HCT116 (cell line): ENCODE results near the gene SORCS2. TPM values are rescaled to one million over a fixed set of nuclear protein-coding genes. Genes with fewer than 3 reads are reported as not detected.
"Not testable (repeated sequence)": the region's sequence is repeated elsewhere in the genome, so short reads cannot be mapped to it uniquely, and the experiment has no call there.

Experiments
- ATAC-seq: fragments of 200-7000 bp; cut with Tn5 transposase; 2 replicates; pipeline ENCODE4 v1.9.1; 2020; ENCODE audit warnings: mild to moderate bottlenecking, moderate library complexity
- BruUV-seq: library from RNA; stranded (reverse); fragments of 400-500 nt; replicated peaks from 2 replicates; lab custom pipeline; 2021; lab: Mats Ljungman, UMichigan
- CTCF ChIA-PET: fragments of 300-600 bp; sonication (Branson Sonifier 250); formaldehyde crosslinking; loops from one replicate; lab custom pipeline; 2021; ENCODE audit warnings: antibody characterized with exemption; lab: Charles Lee
- POLR2A ChIA-PET: fragments of 300-600, 350-600 bp; sonication (Branson Sonifier 250); formaldehyde crosslinking; loops from one replicate; lab custom pipeline; 2021; ENCODE audit warnings: antibody characterized with exemption; lab: Charles Lee
- RAD21 ChIA-PET, 2 experiments: fragments of 300-600 bp; sonication (Branson Sonifier 250); formaldehyde crosslinking; loops; one replicate each; lab custom pipeline; 2023; ENCODE audit warnings: low total read pairs in 2 of 2; ENCODE audit not compliant: uncharacterized antibody in 2 of 2, unreplicated experiment in 2 of 2, low non-redundant PET in 1 of 2; lab: Charles Lee
- DNase-seq: peaks from one replicate; pipeline ENCODE4 v3.0.0-alpha.2; 2010; ENCODE audit warnings: low read depth, low spot score
- H2AFZ ChIP-seq: fragments of 200-600 bp; shearing (Covaris generic), sonication (generic); 2 replicates; pipeline ENCODE4 v1.6.1; 2017; ENCODE audit warnings: low read depth, mixed run types, mixed read lengths, antibody characterized with exemption, low read length; ENCODE audit not compliant: poor library complexity, severe bottlenecking
- H3K27ac ChIP-seq: 2 replicates; pipeline ENCODE4 v1.5.1; 2012; ENCODE audit warnings: low read depth, low read length
- H3K27me3 ChIP-seq: fragments of 200-600 bp; sonication (generic); 2 replicates; pipeline ENCODE4 v1.6.1; 2016; ENCODE audit warnings: mixed run types, low read length, mixed read lengths; ENCODE audit not compliant: insufficient read depth
- H3K36me3 ChIP-seq, 2 experiments: fragments of 200-500 bp in 1 of 2; fragments of 200-600 bp in 1 of 2; sonication (Bioruptor generic) in 1 of 2; sonication (generic) in 1 of 2; 2 replicates each; pipeline versions ENCODE4 v1.5.1 to v1.6.1; 2014 to 2016; ENCODE audit warnings: low read length in 2 of 2, inconsistent platforms in 1 of 2, mixed read lengths in 1 of 2, mixed run types in 1 of 2; ENCODE audit not compliant: insufficient read depth in 2 of 2, control insufficient read depth in 1 of 2
- H3K4me1 ChIP-seq, 2 experiments: fragments of 200-600 bp in 1 of 2; sonication (generic) in 1 of 2; 2 replicates each; pipeline versions ENCODE4 v1.5.1 to v1.6.1; 2012 to 2017; ENCODE audit warnings: low read length in 2 of 2, inconsistent platforms in 1 of 2, mild to moderate bottlenecking in 1 of 2, mixed read lengths in 1 of 2, mixed run types in 1 of 2, moderate library complexity in 1 of 2; ENCODE audit not compliant: insufficient read depth in 2 of 2, control insufficient read depth in 1 of 2
- H3K4me2 ChIP-seq: fragments of 200-600 bp; sonication (generic); 2 replicates; pipeline ENCODE4 v1.6.1; 2017; ENCODE audit warnings: mixed run types, low read length, mixed read lengths
- H3K4me3 ChIP-seq, 2 experiments: fragments of 200-600 bp in 1 of 2; sonication (generic) in 1 of 2; replicated peaks in 1 of 2; 2 replicates each; pipeline ENCODE4 v1.5.1; 2011 to 2016; ENCODE audit warnings: low read length in 2 of 2, control low read depth in 1 of 2, low read depth in 1 of 2, mild to moderate bottlenecking in 1 of 2, mixed read lengths in 1 of 2, mixed run types in 1 of 2
- H3K79me2 ChIP-seq: fragments of 200-600 bp; sonication (generic); 2 replicates; pipeline ENCODE4 v1.6.1; 2017; ENCODE audit warnings: mild to moderate bottlenecking, mixed run types, low read length, moderate library complexity, mixed read lengths; ENCODE audit not compliant: insufficient read depth
- H3K9ac ChIP-seq: fragments of 200-600 bp; sonication (generic); 2 replicates; pipeline ENCODE4 v1.6.1; 2016; ENCODE audit warnings: low read length, mixed read lengths
- H3K9me2 ChIP-seq: fragments of 200-600 bp; sonication (generic), shearing (Covaris generic); 2 replicates; pipeline ENCODE4 v1.6.1; 2017; ENCODE audit warnings: mixed run types, mild to moderate bottlenecking, moderate library complexity; ENCODE audit not compliant: insufficient read depth
- H3K9me3 ChIP-seq, 2 experiments: fragments of 200-500 bp in 1 of 2; fragments of 200-600 bp in 1 of 2; sonication (Bioruptor generic) in 1 of 2; sonication (generic) in 1 of 2; 2 replicates each; pipeline ENCODE4 v1.6.1; 2014 to 2017; ENCODE audit warnings: low read length in 2 of 2, mixed read lengths in 2 of 2, inconsistent platforms in 1 of 2, low read depth in 1 of 2, mild to moderate bottlenecking in 1 of 2, mixed run types in 1 of 2, moderate library complexity in 1 of 2; ENCODE audit not compliant: control insufficient read depth in 1 of 2, insufficient read depth in 1 of 2
- H4K20me1 ChIP-seq: fragments of 200-600 bp; sonication (generic), shearing (Covaris generic); 2 replicates; pipeline ENCODE4 v1.6.1; 2017; ENCODE audit warnings: mixed run types, mild to moderate bottlenecking, moderate library complexity; ENCODE audit not compliant: insufficient read depth
- ELF1 ChIP-seq: IDR thresholded peaks from 2 replicates; pipeline ENCODE4 v1.6.1; 2012; ENCODE audit warnings: low read depth, borderline replicate concordance
- EZH2 ChIP-seq: fragments of 200-600 bp; sonication (generic); IDR thresholded peaks from 2 replicates; pipeline ENCODE4 v1.6.1; 2017; ENCODE audit warnings: antibody characterized with exemption, mixed run types
- EZH2phosphoT487 ChIP-seq: fragments of 200-600 bp; IDR thresholded peaks from 2 replicates; pipeline ENCODE4 v1.6.1; 2018; ENCODE audit warnings: antibody characterized with exemption, borderline replicate concordance
- FOSL1 ChIP-seq: IDR thresholded peaks from 2 replicates; pipeline ENCODE4 v1.6.1; 2012; ENCODE audit warnings: low read depth
- POLR2A ChIP-seq: IDR thresholded peaks from 2 replicates; pipeline ENCODE4 v1.7.0; 2011; ENCODE audit warnings: borderline replicate concordance; ENCODE audit not compliant: insufficient read depth, insufficient read length; ENCODE audit errors: extremely low read depth
- POLR2AphosphoS5 ChIP-seq: IDR thresholded peaks from 2 replicates; pipeline ENCODE4 v1.6.1; 2011; ENCODE audit warnings: mild to moderate bottlenecking, low read depth, low read length, moderate library complexity
- RAD21 ChIP-seq: IDR thresholded peaks from 2 replicates; pipeline ENCODE4 v1.6.1; 2012; ENCODE audit warnings: low read depth, mild to moderate bottlenecking
- SIN3A ChIP-seq: IDR thresholded peaks from 2 replicates; pipeline ENCODE4 v1.6.1; 2012; ENCODE audit warnings: low read depth
- SP1 ChIP-seq: IDR thresholded peaks from 2 replicates; pipeline ENCODE4 v1.6.1; 2012; ENCODE audit warnings: low read depth
- SRF ChIP-seq: IDR thresholded peaks from 2 replicates; pipeline ENCODE4 v1.6.1; 2012; ENCODE audit warnings: low read depth
- TCF7L2 ChIP-seq: IDR thresholded peaks from 2 replicates; pipeline ENCODE4 v1.7.0; 2011; ENCODE audit warnings: borderline replicate concordance, inconsistent platforms; ENCODE audit not compliant: insufficient read depth, insufficient read length; ENCODE audit errors: extremely low read depth
- YY1 ChIP-seq: IDR thresholded peaks from 2 replicates; pipeline ENCODE4 v1.6.1; 2011; ENCODE audit warnings: low read length, low read depth, moderate library complexity, mild to moderate bottlenecking; ENCODE audit not compliant: insufficient replicate concordance; ENCODE audit errors: extremely low read depth
- ZBTB33 ChIP-seq: IDR thresholded peaks from 2 replicates; pipeline ENCODE4 v1.6.1; 2011; ENCODE audit warnings: mild to moderate bottlenecking, low read length, moderate library complexity; ENCODE audit not compliant: insufficient replicate concordance; ENCODE audit errors: extremely low read depth
- ZFX ChIP-seq: fragments of 450-650 bp; IDR thresholded peaks from 2 replicates; pipeline ENCODE4 v1.6.1; 2017
- ZNF274 ChIP-seq: fragments of 200-500 bp; sonication (Bioruptor generic); IDR thresholded peaks from 2 replicates; pipeline ENCODE4 v1.6.1; 2014; ENCODE audit warnings: mild to moderate bottlenecking, low read depth, low read length, inconsistent platforms
- intact Hi-C: fragments of 100-400 bp; cut with micrococcal nuclease; formaldehyde crosslinking; loops from 2 replicates; pipeline ENCODE4 v1.10.0; 2022
- total RNA-seq: library from RNA; stranded (reverse); gene quantifications from one replicate; pipeline ENCODE4 v1.2.1, GENCODE V29; 2021; ENCODE audit not compliant: unreplicated experiment
- TF ChIP-seq, protein P1 (sequence below): IDR thresholded peaks from 2 replicates; pipeline ENCODE4 v1.6.1; 2012
- TF ChIP-seq, protein P2 (sequence below), 3 experiments: fragments of 200-600 bp in 1 of 3; sonication (generic) in 1 of 3; IDR thresholded peaks in 2 of 3; conservative IDR thresholded peaks in 1 of 3; 2 replicates each; pipeline ENCODE4 v1.5.1; 2012 to 2017; ENCODE audit warnings: low read depth in 2 of 3, low read length in 2 of 3, antibody characterized with exemption in 1 of 3, borderline replicate concordance in 1 of 3, control low read depth in 1 of 3, mild to moderate bottlenecking in 1 of 3, mixed read lengths in 1 of 3, mixed run types in 1 of 3, moderate library complexity in 1 of 3; ENCODE audit not compliant: insufficient read depth in 1 of 3

Gene SORCS2
- total RNA-seq, 1 experiment from 2014 or later: 0.37 TPM

DNA sequence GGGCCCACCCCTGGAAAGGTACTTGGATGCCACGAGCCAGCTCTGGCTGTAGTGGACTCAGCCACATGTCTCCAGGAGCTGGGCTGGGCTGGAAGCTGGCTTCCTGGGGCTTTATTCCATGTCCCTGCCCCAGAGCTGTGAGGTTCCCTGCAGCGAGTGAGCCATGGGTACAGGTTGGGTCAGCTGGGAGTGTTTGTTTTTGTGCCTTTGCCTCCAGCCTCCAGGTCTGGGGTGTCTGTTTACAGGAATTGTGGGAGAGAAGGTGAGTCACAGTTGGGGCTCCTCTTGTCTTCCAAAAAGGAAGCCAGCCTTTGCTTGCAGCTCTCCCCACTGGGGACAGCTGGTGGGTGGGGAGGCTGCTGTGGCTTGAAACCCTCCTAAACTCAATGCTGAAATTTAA lies 21.5 kb downstream of the SORCS2 start (continued):
- TF ChIP-seq FOSL1 (no peak), SRF (no peak)
- TF ChIP-seq, all 23 proteins: peak for 0

- no peaks in the 10 kb centered on the region for H3K27me3 ChIP-seq
- H3K9me2 ChIP-seq: no peaks in the 10 kb centered on the region
- CTCF ChIA-PET: no interaction called here
- no peak overlapping the region for H3K4me3 ChIP-seq
- no peaks in the 10 kb centered on the region for H3K9me3 ChIP-seq
- no peak overlapping the region for H3K4me2 ChIP-seq
- BruUV-seq: no TSS peak
- ATAC-seq: no peak
- DNase-seq: no peak
- no peak overlapping the region for H3K9ac ChIP-seq
- no peaks in the 10 kb centered on the region for H4K20me1 ChIP-seq
- no peaks in the 10 kb centered on the region for H3K36me3 ChIP-seq
- H3K27ac ChIP-seq: no peak overlapping the region
- TF ChIP-seq, protein P1, sequence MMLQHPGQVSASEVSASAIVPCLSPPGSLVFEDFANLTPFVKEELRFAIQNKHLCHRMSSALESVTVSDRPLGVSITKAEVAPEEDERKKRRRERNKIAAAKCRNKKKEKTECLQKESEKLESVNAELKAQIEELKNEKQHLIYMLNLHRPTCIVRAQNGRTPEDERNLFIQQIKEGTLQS: no peak
- TF ChIP-seq EZH2phosphoT487 (no peak), ZFX (no peak), POLR2AphosphoS5 (no peak), FOSL1 (no peak), ELF1 (no peak), SP1 (no peak), RAD21 (no peak), YY1 (no peak), POLR2A (no peak), EZH2 (no peak), ZBTB33 (no peak), SIN3A (no peak), ZNF274 (no peak), TCF7L2 (no peak), SRF (no peak)
- TF ChIP-seq, protein P2, sequence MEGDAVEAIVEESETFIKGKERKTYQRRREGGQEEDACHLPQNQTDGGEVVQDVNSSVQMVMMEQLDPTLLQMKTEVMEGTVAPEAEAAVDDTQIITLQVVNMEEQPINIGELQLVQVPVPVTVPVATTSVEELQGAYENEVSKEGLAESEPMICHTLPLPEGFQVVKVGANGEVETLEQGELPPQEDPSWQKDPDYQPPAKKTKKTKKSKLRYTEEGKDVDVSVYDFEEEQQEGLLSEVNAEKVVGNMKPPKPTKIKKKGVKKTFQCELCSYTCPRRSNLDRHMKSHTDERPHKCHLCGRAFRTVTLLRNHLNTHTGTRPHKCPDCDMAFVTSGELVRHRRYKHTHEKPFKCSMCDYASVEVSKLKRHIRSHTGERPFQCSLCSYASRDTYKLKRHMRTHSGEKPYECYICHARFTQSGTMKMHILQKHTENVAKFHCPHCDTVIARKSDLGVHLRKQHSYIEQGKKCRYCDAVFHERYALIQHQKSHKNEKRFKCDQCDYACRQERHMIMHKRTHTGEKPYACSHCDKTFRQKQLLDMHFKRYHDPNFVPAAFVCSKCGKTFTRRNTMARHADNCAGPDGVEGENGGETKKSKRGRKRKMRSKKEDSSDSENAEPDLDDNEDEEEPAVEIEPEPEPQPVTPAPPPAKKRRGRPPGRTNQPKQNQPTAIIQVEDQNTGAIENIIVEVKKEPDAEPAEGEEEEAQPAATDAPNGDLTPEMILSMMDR (IDR thresholded peaks at IDR 0.05 in 2 of 3, conservative IDR thresholded peaks at IDR 0.05 in 1 of 3; ENCODE audit: borderline replicate concordance in 1 of 3, insufficient read depth in 1 of 3, low read depth in 2 of 3, low read length in 2 of 3): no peak
- H3K79me2 ChIP-seq: no peaks in the 10 kb centered on the region
- H2AFZ ChIP-seq: no peak overlapping the region
- RAD21 ChIA-PET: no interaction called here
- H3K4me1 ChIP-seq: peaks cover 7 to 16% of the 10 kb centered on the region in 2 experiments
- intact Hi-C loops: no loop called here
- POLR2A ChIA-PET: no interaction called here
Measured at GRCh38 chr4:7214359-7214758, 22.0 kb downstream of the SORCS2 start.

- POLR2A ChIA-PET, intact Hi-C loops, BruUV-seq: not testable (repeated sequence)
Measured at GRCh38 chr4:7215187-7215586, 22.8 kb downstream of the SORCS2 start.

More at GRCh38 chr4:7215187-7215586, 22.8 kb downstream of the SORCS2 start:
- H3K4me3 ChIP-seq, H3K9ac ChIP-seq, H3K27ac ChIP-seq, DNase-seq, H3K36me3 ChIP-seq, H3K9me2 ChIP-seq, H2AFZ ChIP-seq, CTCF ChIA-PET, H3K79me2 ChIP-seq, H4K20me1 ChIP-seq, ATAC-seq, RAD21 ChIA-PET, H3K4me2 ChIP-seq, H3K27me3 ChIP-seq, H3K9me3 ChIP-seq: not testable (repeated sequence)
- H3K4me1 ChIP-seq: peaks cover 7 to 16% of the 10 kb centered on the region in 2 experiments
